ENCODE results near the gene POLR3K.

Gene POLR3K

GRCh38 chr16:53346-54236 lies at the start of gene POLR3K, which contains the start of gene SNRNP25:
Gene POLR3K (minus strand): TSS chr16:53608. CDS start chr16:53586, 22 bp downstream.
Gene SNRNP25 (plus strand): TSS chr16:53828. CDS start chr16:54017, 189 bp downstream.
- peak; percentile 87 to 95 for DNase-seq

- no peak for DNase-seq
Measured at GRCh38 chr16:102060-102855, 48.9 kb upstream of the POLR3K start.

GRCh38 chr16:101586-101985 lies 48.2 kb upstream of the POLR3K start:
- no peak for DNase-seq

DNA sequence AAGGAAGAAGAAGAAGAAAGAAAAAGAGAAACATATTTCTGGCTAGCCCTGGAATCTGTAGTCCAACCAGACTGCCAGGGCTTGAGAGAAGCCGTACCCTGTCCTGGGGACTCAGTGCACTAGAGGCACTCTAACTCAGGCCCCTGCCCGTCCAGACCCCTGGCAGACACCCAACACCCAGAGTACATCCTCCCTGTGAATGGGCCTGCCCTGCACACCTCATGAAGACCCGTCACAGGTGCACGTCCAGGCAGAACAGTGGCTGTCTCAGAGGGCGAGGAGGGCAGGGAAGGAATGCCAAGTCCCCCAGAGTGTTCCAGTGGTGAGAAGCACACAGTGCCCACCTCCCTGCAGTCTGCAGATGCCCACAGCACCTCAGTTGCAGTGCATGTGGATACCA lies 47.6 kb upstream of the POLR3K start:
- no peak for DNase-seq

DNA sequence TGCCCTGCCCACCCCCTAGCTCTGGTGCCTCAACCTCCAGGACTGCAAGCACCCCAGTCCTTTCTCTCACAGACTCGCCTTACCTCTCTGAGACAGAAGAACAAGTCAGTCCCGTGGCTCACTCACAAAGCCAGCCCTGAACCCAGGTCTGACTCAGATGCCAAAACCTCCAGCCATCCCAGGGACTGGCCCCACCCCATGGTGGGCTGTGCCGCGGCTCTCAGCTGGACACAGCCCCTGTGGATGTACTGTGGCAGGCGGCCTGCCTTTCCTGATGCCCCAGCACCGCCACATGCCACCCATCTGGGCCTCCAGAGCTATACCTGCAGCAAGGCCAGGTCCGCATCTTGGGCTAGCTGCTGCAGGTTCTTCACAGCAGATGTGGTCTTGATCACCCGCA lies 44.4 kb upstream of the POLR3K start:
- no peak for DNase-seq

- peak; percentile 71 to 92 for DNase-seq
Measured at GRCh38 chr16:96935-97381, 43.5 kb upstream of the POLR3K start.

DNA sequence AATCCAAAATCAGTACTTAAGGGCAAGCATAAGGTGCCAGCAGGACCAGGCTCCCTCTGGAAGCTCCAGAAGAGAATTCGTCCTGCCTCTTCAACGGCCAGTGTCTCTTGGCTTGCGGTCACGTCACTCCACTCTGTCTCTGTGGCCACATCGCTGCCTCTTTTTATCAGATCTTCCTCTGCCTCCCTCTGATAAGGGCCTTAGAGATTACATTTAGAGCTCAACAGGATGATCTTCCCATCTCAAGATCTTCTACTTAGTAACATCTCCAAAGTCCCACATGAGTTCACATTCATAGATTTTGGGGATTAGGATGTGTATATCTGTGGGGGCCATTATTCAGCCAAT lies 41.5 kb upstream of the POLR3K start:
- no peak for DNase-seq

GRCh38 chr16:92431-93339 lies 39.3 kb upstream of the POLR3K start:
- no peak for DNase-seq

DNA sequence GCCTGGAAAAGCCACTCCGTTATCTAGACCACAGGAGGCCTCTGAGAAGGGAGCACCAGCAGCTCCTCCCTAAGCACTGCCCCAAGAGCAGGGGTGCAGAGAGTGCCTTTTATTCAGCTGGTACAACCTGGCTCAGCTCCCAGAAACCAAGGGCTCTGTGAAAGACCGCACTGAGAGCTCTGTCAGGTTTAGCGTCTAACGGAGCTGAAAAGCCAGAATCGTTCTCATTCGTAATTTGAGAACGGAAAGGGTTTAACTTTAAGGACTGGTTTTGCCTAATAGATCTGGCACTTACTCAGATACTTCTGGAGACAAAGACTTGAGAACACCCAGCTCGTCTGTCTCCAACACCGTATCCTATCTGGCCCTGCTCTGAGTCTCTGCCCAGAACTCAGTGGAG lies 38.1 kb upstream of the POLR3K start:
- DNase-seq = no peak

GRCh38 chr16:89391-90302 lies 36.2 kb upstream of the POLR3K start:
- DNase-seq = no peak

DNA sequence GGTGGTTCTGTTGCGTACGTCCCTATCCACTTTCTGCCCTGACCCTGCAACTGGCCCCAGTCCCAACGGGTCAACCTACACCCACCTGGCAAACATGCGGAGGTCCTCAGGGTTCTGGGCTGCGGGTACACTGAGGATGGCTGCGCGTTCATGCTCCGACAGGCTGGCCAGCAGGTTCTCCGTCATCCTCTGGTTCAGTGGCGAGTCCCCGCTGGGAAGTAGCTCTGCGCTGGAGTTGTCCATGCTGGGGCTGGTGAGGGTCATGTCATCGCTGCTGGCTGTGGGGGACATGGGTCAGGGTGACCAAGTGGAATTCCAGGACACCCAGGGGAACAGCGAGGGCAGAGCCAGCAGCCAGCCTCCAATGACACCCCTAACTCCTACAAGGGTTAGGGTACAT lies 35.2 kb upstream of the POLR3K start:
- no peak for DNase-seq

- DNase-seq = no peak
Measured at GRCh38 chr16:86483-86952, 33.1 kb upstream of the POLR3K start.

DNA sequence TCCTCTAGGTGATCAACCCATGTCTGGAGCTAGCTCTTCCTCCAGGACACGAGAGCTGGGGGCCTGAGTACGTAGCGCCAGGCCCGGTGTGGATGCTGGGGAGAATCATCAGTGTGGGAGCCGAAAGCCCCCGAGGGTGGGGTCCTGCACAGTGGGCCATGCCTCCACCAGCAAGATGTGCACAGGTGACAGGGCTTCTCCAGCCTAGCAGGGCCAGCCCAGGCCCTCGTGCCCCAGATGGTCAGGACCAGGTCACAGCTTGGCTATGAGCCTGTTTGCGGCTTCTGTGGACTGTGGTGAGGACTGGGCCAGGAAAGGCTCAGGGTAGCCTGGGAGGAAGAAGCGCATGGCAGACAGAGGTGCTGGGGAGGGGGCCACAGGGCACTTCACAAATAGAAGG lies 32.5 kb upstream of the POLR3K start:
- no peak for DNase-seq

DNA sequence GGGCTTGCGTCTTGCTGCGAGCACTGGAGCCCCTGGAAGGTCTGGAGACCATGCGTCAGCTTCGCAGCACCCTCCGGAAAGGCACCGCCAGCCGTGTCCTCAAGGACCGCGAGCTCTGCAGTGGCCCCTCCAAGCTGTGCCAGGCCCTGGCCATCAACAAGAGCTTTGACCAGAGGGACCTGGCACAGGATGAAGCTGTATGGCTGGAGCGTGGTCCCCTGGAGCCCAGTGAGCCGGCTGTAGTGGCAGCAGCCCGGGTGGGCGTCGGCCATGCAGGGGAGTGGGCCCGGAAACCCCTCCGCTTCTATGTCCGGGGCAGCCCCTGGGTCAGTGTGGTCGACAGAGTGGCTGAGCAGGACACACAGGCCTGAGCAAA lies 32.0 kb upstream of the POLR3K start:
- no peak for DNase-seq

DNA sequence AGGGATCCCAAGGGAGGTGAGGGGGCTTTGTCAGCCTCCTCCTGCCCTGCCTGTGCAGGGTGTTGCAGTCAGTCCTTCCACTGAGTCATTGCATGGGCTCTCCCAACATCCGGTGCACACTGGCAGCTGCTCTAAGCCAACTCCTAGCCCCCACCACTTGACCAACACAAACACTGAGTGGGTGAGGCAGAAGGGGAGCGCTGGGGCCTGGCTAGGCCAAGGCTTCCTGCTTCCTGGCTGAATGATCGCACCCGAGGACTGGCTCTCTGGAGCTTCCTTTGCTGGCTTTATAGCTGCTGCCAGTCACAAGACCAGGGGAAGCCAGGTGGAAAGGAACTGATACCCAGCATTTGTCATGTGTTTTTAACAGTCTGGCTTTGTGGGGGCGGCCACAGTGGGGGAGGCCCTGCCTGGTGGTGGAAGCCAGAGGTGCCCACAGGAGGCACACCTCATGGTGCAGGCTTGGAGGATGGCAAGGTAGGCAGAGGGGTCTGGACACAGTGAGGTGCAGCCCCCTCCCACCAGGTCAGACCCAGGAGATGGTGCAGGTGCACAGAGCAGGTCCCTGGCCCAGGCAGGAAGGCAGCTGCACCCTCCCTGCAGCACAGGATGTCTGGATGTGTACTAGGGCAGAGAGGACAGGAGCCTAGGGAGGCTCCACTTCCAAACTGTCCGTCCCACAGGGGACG lies 31.5 kb upstream of the POLR3K start:
- peak; percentile 23 to 96 for DNase-seq

DNA sequence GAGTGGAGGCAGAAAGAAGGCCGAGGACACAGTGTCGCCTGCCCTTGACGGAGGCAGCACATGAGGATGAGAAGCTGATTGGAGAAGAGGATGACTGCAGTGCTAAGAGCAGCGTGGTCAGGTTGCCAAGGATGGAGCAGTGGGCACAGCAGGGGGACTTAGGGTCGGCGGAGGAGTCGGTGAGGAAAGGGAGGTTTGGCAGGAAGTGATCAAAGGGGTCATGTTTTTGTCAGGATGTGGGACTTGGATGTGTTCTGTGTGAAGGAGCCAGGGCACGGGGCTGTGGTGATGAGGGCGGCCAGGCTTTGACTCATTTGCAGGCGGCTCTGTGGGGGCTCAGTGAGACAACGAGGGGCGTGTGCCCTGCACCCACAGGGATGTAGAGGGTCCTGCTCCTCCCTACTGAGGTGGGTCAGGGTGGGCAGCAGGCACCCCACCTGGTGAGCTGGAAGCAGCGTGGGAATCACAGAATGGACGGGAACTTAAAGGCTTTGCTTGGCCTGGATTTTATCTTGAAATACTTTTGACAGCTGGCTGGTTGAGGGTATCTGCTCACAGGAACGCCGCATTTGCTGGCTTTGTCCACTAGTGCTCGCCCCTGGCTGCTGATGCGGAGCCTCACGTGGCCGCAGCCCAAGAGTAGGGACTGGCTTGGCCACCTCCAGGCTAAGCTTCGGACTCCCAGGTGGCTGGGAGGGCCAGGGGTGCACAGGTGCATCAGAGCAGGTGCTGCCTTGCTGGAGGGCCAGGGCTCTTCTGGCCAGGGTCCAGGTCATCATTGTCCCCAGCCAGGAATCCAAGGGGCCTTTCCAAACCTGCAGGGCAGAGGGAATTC lies 30.6 kb upstream of the POLR3K start:
- DNase-seq = peak in 1 of 2 donors; percentile 11

DNA sequence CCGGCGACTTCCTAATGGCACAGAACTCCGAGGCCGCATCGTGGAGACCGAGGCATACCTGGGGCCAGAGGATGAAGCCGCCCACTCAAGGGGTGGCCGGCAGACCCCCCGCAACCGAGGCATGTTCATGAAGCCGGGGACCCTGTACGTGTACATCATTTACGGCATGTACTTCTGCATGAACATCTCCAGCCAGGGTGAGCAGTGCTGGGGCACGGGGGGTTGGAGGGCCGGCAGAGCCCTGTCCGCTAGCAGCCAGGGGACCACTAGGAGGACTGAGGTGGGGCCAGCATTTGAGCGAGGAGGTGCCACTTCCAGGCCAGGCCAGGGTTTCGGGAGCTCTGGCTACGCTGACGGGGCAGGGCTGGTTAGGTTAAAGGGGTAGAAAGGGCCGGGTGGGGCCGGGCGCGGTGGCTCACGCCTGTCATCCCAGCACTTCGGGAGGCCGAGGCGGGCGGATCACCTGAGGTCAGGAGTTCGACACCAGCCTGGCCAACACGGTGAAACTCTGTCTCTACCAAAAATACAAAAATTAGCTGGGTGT lies 29.7 kb upstream of the POLR3K start:
- DNase-seq = no peak

DNA sequence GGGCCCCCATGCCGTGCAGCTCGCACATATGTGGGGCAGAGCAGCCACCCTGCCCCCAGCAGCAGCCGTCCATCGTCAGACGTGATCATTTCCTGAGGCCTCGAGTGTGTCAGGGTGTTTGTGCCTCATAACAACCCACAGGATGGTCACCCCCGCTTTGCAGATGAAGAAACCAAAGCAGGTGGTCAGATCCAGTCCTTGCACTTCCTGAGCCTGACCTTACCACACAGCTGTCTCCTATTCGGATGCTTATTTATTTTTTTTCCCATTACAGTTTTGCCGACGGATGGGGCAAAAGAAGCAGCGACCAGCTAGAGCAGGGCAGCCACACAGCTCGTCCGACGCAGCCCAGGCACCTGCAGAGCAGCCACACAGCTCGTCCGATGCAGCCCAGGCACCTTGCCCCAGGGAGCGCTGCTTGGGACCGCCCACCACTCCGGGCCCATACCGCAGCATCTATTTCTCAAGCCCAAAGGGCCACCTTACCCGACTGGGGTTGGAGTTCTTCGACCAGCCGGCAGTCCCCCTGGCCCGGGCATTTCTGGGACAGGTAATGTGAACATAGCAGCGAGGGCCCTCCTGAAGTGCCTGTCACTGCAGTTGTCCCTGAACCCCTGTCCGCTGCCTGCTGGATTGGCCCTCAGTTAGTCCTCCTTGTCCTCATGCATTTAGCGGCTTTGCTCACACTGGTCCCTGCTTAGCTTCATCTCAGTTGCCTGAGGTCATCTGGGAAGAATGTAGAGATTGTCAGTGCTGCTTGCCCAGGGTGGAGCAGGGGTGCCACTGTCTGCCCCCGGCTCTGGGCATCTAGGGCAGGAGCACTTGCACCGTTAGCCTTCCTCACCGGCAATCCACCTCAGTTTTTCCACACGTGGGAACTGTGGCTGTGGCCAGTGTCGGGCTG lies 26.0 kb upstream of the POLR3K start:
- DNase-seq = no peak

Data from bone marrow (tissue), 2 donors.